Measurements from ENCODE around the gene NET1.

NET1 gene

DNA sequence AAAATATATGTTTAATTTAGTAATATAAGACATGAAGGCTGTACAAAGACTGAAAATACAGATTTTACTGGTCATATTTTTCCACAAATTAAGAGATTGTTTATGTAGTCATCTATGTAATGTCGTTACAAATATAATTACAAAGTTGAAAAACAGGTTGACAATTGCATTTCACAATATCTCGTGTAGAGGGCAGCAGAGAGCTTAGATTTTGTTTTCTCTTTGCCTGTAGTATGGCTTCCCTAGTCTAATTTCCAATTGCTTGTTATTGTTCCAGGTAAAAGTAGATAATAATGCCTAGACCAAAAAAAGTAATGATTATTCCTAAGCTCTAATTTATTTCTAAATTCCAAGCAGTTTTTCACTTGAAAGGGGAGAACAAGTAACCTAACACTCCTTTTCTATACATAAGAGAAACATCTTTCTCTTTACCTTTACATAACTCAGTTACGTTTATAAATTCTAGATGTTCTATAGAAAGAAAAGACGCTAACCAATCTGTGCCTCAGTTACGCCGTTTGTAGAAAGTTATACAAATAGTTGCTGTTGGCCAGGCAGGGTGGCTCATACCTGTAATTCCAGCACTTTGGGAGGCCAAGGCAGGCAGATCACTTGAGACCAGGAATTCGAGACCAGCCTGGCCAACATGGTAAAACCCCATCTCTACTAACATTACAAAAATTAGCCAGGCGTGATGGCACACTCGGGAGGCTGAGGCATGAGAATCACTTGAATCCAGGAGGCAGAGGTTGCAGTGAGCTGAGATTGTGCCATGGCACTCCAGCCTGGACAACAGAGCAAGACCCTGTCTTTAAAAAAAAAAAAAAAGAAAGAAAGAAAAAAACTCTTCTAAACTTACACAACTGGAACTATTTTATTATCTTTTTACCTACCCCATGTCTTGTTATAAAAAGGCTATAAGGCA is 30.0 kb downstream of the NET1 start:
- peak; percentile 51 for DNase-seq (ENCODE audit: low spot score)

- no peak for DNase-seq (ENCODE audit: low spot score)
Measured at GRCh38 chr10:5442990-5443370, 30.6 kb downstream of the NET1 start.

GRCh38 chr10:5443429-5443828 is 31.1 kb downstream of the NET1 start:
- DNase-seq (ENCODE audit: low spot score): no peak

GRCh38 chr10:5445006-5445405 is 32.6 kb downstream of the NET1 start:
- DNase-seq (ENCODE audit: low spot score): no peak

DNA sequence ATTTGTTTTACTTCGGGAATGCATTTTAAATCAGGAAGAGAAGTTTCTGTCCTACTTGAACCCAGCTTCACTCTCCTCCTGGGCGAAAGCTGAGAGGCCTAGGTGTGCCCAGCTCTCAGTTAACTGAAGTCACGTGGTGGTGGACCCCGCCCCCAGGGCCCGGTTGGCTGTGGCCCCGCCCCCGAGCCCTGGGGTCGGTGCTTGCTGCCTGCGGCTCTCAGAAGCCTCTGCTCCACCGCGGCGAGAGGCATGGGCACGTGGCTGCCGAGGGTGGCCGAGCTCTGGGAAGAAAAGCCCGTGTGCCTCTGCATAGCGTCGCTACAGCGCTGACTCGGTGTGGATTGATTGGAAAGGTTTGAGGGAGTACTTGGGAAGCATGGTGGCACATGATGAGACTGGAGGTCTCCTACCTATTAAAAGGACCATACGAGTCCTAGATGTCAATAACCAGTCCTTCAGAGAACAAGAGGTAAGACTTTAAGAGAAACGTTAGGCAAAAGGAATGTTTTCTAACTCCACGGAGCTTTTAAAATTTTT is 34.1 kb downstream of the NET1 start:
- peak; percentile 80 for DNase-seq (ENCODE audit: low spot score)

DNA sequence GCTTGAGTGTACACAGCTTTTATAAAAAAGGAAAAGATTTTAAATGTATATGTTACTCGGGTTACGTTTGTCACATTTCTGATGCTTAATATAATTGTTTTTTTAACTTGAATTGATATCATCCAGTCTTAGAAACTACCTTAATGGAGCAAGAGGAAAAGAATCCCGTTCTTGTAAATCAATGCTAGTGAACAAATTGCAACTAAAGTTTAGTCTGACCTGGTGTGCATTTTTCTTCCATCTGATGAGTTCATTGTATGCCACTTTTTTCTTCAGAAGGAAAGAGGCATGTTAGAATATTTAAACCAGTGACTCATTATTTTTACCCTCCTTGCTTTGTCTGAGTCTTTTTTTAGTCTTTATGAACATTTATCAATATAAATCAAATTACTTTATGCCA is 34.7 kb downstream of the NET1 start:
- DNase-seq (ENCODE audit: low spot score): no peak

- peak; percentile 56 for DNase-seq (ENCODE audit: low spot score)
Measured at GRCh38 chr10:5447611-5448071, 35.3 kb downstream of the NET1 start.

- no peak for DNase-seq (ENCODE audit: low spot score)
Measured at GRCh38 chr10:5448333-5449001, 36.1 kb downstream of the NET1 start.

- no peak for DNase-seq (ENCODE audit: low spot score)
Measured at GRCh38 chr10:5449227-5449626, 36.9 kb downstream of the NET1 start.

DNA sequence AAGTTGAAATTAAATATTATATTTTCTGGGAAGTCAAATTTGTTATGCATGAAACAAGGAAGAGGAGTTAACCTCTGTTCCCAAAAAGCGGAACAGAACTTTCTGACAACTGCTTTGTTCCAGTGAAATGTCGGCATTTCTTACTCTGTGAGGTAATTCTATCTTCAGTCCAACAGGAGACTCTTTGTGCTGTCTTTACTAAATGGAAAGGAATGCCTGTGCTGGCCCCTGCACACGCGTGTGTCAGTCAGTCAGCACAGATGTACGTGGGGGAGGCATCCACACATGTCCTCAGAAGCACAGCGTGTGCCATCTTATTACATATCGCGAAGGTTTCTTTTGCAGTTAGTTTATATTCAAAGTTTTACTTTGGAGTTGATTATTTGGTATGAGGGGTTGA is 37.5 kb downstream of the NET1 start:
- no peak for DNase-seq (ENCODE audit: low spot score)

- DNase-seq (ENCODE audit: low spot score): no peak
Measured at GRCh38 chr10:5450605-5451384, 38.4 kb downstream of the NET1 start.

DNA sequence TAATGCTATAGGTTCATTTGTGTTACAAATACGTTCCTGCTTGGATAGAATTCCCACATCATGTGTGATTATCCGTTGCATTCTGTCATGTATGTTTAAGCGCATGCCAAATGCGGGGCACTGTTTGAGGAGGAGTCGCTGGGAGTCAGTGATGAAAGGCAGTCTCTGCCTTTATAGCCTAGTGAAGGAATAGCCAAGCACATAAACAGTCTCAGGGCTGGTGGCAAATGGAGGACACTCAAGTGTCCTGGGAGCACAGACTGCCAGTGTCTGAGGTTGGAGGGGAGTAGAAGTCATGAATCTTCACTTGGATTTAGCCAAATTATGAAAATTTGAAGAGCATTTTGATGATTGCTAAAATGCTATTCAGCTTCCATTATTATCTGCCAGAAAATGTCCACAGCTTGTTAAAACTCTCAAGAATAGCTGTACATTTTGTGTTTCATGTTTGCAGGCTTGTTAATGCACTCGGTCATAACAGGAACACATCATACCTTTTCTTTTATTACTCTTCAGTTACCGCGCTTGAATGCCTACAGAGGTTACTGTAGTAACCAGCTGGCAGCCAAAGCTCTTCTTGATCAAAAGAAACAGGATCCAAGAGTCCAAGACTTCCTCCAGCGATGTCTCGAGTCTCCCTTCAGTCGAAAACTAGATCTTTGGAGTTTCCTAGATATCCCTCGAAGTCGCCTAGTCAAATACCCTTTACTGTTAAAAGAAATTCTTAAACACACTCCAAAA is 41.6 kb downstream of the NET1 start:
- DNase-seq (ENCODE audit: low spot score): no peak

- no peak for DNase-seq (ENCODE audit: low spot score)
Measured at GRCh38 chr10:5456563-5456962, 44.2 kb downstream of the NET1 start.

DNA sequence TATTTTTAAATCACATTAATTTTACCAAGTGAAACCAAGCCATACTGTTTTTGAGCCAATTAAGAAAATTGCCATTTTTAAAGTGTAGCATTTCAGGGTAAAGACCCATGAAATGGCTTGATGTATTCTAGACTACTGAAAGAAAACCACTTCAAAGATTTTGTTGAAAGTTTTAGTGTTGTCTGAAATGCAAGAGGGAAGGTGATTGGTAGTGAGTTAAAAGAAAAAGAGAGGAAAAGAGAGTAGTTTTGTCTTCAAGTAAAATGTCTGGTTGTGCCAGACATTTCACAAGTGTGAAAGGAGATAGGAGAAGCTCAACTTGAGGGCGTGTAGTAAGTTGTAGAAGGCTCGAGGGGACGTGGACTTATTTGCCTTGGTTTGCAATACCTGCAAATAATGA is 45.4 kb downstream of the NET1 start:
- DNase-seq (ENCODE audit: low spot score): no peak

DNA sequence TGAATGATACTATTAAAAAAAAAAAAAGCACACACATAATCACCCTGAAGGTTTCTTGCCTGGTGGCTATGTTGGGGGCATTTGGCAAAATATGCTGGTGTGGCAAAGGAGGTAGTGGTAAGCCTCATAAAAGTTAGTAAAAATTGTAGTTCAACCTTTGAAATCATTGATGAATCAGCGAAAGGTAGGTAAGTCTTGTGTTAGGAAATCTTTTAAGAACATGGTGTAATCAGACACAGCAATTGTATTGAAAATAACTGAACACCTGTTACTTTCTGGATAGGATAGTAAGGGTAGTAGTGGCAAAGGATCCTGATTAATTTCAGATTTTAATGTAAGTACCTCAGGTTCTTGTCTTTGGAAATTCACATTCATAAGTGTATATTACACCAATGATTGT is 46.1 kb downstream of the NET1 start:
- no peak for DNase-seq (ENCODE audit: low spot score)

- no peak for DNase-seq (ENCODE audit: low spot score)
Measured at GRCh38 chr10:5458949-5459747, 46.8 kb downstream of the NET1 start.

DNA sequence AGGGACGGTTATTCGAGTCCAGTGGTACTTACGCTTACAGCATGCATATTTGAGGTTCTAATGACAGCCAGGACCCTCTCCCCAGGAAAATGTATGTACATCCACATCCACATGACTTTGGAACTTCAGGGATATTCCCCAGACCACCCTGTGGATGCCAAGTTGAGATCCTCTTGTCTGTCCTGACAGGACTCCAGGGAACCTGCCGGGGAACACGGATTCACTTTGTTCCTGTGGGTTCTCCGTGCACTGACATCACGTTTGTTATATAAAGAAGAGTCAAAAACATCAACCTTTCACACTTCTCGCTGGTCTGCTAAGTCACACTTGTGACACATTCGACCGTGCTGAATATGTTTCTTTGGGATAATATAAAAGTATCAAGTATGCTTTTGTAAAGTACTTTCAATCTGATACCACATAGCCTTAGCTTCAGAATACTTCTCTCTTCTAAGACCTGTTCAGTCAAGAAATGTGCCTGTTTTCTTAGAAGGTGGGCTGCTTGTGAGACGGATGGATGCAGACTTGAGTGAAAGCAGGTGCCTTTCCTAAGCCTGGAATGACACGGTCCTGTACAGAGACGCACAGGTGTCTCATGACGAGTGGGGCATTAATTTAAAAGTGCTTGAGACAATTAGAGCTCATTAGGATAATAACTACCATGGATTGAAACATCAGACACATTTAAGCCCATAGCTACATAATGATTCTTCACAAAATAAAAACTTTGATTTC is 48.3 kb downstream of the NET1 start:
- no peak for DNase-seq (ENCODE audit: low spot score)

- DNase-seq (ENCODE audit: low spot score): no peak
Measured at GRCh38 chr10:5461203-5461588, 48.8 kb downstream of the NET1 start.

GRCh38 chr10:5461914-5462840 is 49.8 kb downstream of the NET1 start:
- DNase-seq (ENCODE audit: low spot score): no peak

Measured in CD4-positive, alpha-beta T cell treated with Interleukin-6 at 100 ng/mL for 8 hours (primary cell).